ENCODE measurements around the gene TRIML1.

Gene TRIML1

GRCh38 chr4:188175288-188175687 is 36.0 kb downstream of the TRIML1 start:
- H3K4me1 ChIP-seq (ENCODE audit: control insufficient read depth in 1 of 2, insufficient read depth in 2 of 2, low read length in 2 of 2) = no peaks in the 10 kb centered on the region
- no peaks in the 10 kb centered on the region for H3K36me3 ChIP-seq (ENCODE audit: control insufficient read depth in 1 of 2, insufficient read depth in 2 of 2, low read length in 2 of 2)
- no peak overlapping the region for H3K4me3 ChIP-seq (ENCODE audit: low read depth in 1 of 2, low read length in 2 of 2)
- no peak overlapping the region for H3K9ac ChIP-seq (ENCODE audit: low read depth in 1 of 2, low read length in 2 of 2)
- no peaks in the 10 kb centered on the region for H3K9me3 ChIP-seq (ENCODE audit: control insufficient read depth in 1 of 2, low read length in 2 of 2)
- H3K27ac ChIP-seq (ENCODE audit: low read depth, low read length) = no peak overlapping the region
- no peaks in the 10 kb centered on the region for H3K27me3 ChIP-seq (ENCODE audit: control insufficient read depth in 1 of 2, insufficient read depth in 2 of 2, low read length in 2 of 2)

- Histone ChIP-seq H3K36me3 (ENCODE audit: control insufficient read depth in 1 of 2, insufficient read depth in 2 of 2, low read length in 2 of 2) (no peaks in the 10 kb centered on the region), H3K4me1 (ENCODE audit: control insufficient read depth in 1 of 2, insufficient read depth in 2 of 2, low read length in 2 of 2) (no peaks in the 10 kb centered on the region), H3K9me3 (ENCODE audit: control insufficient read depth in 1 of 2, low read length in 2 of 2) (no peaks in the 10 kb centered on the region), H3K27me3 (ENCODE audit: control insufficient read depth in 1 of 2, insufficient read depth in 2 of 2, low read length in 2 of 2) (no peaks in the 10 kb centered on the region), H3K4me3 (ENCODE audit: low read depth in 1 of 2, low read length in 2 of 2) (no peak overlapping the region), H3K27ac (ENCODE audit: low read depth, low read length) (no peak overlapping the region), H3K9ac (ENCODE audit: low read depth in 1 of 2, low read length in 2 of 2) (no peak overlapping the region)
These were observed 38.9 kb downstream of the TRIML1 start for GRCh38 chr4:188177997-188178675.

- Histone ChIP-seq H3K4me1 (ENCODE audit: control insufficient read depth in 1 of 2, insufficient read depth in 2 of 2, low read length in 2 of 2) (no peaks in the 10 kb centered on the region), H3K27me3 (ENCODE audit: control insufficient read depth in 1 of 2, insufficient read depth in 2 of 2, low read length in 2 of 2) (no peaks in the 10 kb centered on the region), H3K4me3 (ENCODE audit: low read depth in 1 of 2, low read length in 2 of 2) (no peak overlapping the region), H3K27ac (ENCODE audit: low read depth, low read length) (no peak overlapping the region), H3K9ac (ENCODE audit: low read depth in 1 of 2, low read length in 2 of 2) (no peak overlapping the region), H3K36me3 (ENCODE audit: control insufficient read depth in 1 of 2, insufficient read depth in 2 of 2, low read length in 2 of 2) (no peaks in the 10 kb centered on the region), H3K9me3 (ENCODE audit: control insufficient read depth in 1 of 2, low read length in 2 of 2) (no peaks in the 10 kb centered on the region)
These were observed 39.6 kb downstream of the TRIML1 start for GRCh38 chr4:188178806-188179205.

- Histone ChIP-seq H3K27ac (ENCODE audit: low read depth, low read length) (no peak overlapping the region), H3K36me3 (ENCODE audit: control insufficient read depth in 1 of 2, insufficient read depth in 2 of 2, low read length in 2 of 2) (no peaks in the 10 kb centered on the region), H3K9ac (ENCODE audit: low read depth in 1 of 2, low read length in 2 of 2) (no peak overlapping the region), H3K4me1 (ENCODE audit: control insufficient read depth in 1 of 2, insufficient read depth in 2 of 2, low read length in 2 of 2) (no peaks in the 10 kb centered on the region), H3K9me3 (ENCODE audit: control insufficient read depth in 1 of 2, low read length in 2 of 2) (no peaks in the 10 kb centered on the region), H3K4me3 (ENCODE audit: low read depth in 1 of 2, low read length in 2 of 2) (no peak overlapping the region), H3K27me3 (ENCODE audit: control insufficient read depth in 1 of 2, insufficient read depth in 2 of 2, low read length in 2 of 2) (no peaks in the 10 kb centered on the region)
These were observed 47.9 kb downstream of the TRIML1 start for GRCh38 chr4:188187106-188187505.

GRCh38 chr4:188190461-188190860 is 51.2 kb downstream of the TRIML1 start:
- no peaks in the 10 kb centered on the region for H3K27me3 ChIP-seq (ENCODE audit: control insufficient read depth in 1 of 2, insufficient read depth in 2 of 2, low read length in 2 of 2)
- H3K27ac ChIP-seq (ENCODE audit: low read depth, low read length) = no peak overlapping the region
- no peaks in the 10 kb centered on the region for H3K4me1 ChIP-seq (ENCODE audit: control insufficient read depth in 1 of 2, insufficient read depth in 2 of 2, low read length in 2 of 2)
- no peak overlapping the region for H3K4me3 ChIP-seq (ENCODE audit: low read depth in 1 of 2, low read length in 2 of 2)
- no peaks in the 10 kb centered on the region for H3K36me3 ChIP-seq (ENCODE audit: control insufficient read depth in 1 of 2, insufficient read depth in 2 of 2, low read length in 2 of 2)
- no peak overlapping the region for H3K9ac ChIP-seq (ENCODE audit: low read depth in 1 of 2, low read length in 2 of 2)
- no peaks in the 10 kb centered on the region for H3K9me3 ChIP-seq (ENCODE audit: control insufficient read depth in 1 of 2, low read length in 2 of 2)

- Histone ChIP-seq H3K4me1 (ENCODE audit: control insufficient read depth in 1 of 2, insufficient read depth in 2 of 2, low read length in 2 of 2) (no peaks in the 10 kb centered on the region), H3K9ac (ENCODE audit: low read depth in 1 of 2, low read length in 2 of 2) (no peak overlapping the region), H3K27me3 (ENCODE audit: control insufficient read depth in 1 of 2, insufficient read depth in 2 of 2, low read length in 2 of 2) (no peaks in the 10 kb centered on the region), H3K36me3 (ENCODE audit: control insufficient read depth in 1 of 2, insufficient read depth in 2 of 2, low read length in 2 of 2) (no peaks in the 10 kb centered on the region), H3K27ac (ENCODE audit: low read depth, low read length) (no peak overlapping the region), H3K4me3 (ENCODE audit: low read depth in 1 of 2, low read length in 2 of 2) (no peak overlapping the region), H3K9me3 (ENCODE audit: control insufficient read depth in 1 of 2, low read length in 2 of 2) (no peaks in the 10 kb centered on the region)
These were observed 55.2 kb downstream of the TRIML1 start for GRCh38 chr4:188194421-188194820.

- Histone ChIP-seq H3K4me1 (ENCODE audit: control insufficient read depth in 1 of 2, insufficient read depth in 2 of 2, low read length in 2 of 2) (no peaks in the 10 kb centered on the region), H3K36me3 (ENCODE audit: control insufficient read depth in 1 of 2, insufficient read depth in 2 of 2, low read length in 2 of 2) (no peaks in the 10 kb centered on the region), H3K27me3 (ENCODE audit: control insufficient read depth in 1 of 2, insufficient read depth in 2 of 2, low read length in 2 of 2) (no peaks in the 10 kb centered on the region), H3K9ac (ENCODE audit: low read depth in 1 of 2, low read length in 2 of 2) (no peak overlapping the region), H3K9me3 (ENCODE audit: control insufficient read depth in 1 of 2, low read length in 2 of 2) (no peaks in the 10 kb centered on the region), H3K4me3 (ENCODE audit: low read depth in 1 of 2, low read length in 2 of 2) (no peak overlapping the region), H3K27ac (ENCODE audit: low read depth, low read length) (no peak overlapping the region)
These were observed 56.2 kb downstream of the TRIML1 start for GRCh38 chr4:188195389-188195985.

- H3K9ac ChIP-seq (ENCODE audit: low read depth in 1 of 2, low read length in 2 of 2) = no peak overlapping the region
- H3K27ac ChIP-seq (ENCODE audit: low read depth, low read length) = no peak overlapping the region
These were observed 57.0 kb downstream of the TRIML1 start for GRCh38 chr4:188196134-188196735.

More at GRCh38 chr4:188196134-188196735, 57.0 kb downstream of the TRIML1 start:
- Histone ChIP-seq H3K4me3 (ENCODE audit: low read depth in 1 of 2, low read length in 2 of 2) (no peak overlapping the region), H3K36me3 (ENCODE audit: control insufficient read depth in 1 of 2, insufficient read depth in 2 of 2, low read length in 2 of 2) (no peaks in the 10 kb centered on the region), H3K9me3 (ENCODE audit: control insufficient read depth in 1 of 2, low read length in 2 of 2) (no peaks in the 10 kb centered on the region), H3K27me3 (ENCODE audit: control insufficient read depth in 1 of 2, insufficient read depth in 2 of 2, low read length in 2 of 2) (no peaks in the 10 kb centered on the region), H3K4me1 (ENCODE audit: control insufficient read depth in 1 of 2, insufficient read depth in 2 of 2, low read length in 2 of 2) (no peaks in the 10 kb centered on the region)

Measured in duodenal mucosa (tissue), 2 donors.